ENCODE measurements around the gene BCL6.

The BCL6 gene

DNA sequence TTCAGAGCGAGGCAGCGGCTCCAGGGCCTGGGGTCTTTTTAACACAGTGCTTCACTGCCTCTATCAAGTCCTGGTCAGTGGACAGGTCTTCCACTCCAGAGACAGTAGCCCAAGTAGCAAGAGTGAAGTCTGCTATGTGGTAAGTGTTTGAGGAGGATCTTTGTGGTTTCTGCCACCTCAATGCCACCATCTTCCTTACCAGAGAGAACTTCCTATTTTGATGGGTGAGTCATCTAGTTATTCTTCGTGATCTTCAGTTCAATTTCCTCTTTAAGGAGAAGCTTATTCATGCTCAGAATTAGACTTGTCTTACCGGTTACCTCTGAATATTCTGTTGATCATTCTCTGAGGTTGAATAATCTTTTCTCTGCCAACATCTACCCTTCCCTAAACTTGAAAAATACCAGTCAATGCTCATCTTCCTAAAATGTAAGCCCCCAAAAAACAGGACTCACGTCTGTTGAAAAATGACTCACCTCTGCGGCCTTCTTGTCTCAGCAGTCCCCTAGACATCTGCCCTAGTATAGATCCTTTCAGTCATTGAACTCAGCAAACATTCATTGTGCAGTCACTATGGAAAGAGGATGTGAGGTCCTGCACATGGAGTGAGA, 32.2 kb upstream of the BCL6 start:
- TF ChIP-seq TOX (CRISPR knock-in tag; IDR thresholded peaks at IDR 0.05; ENCODE audit: borderline replicate concordance) (no peak), SNAI2 (CRISPR knock-in tag; IDR thresholded peaks at IDR 0.05) (no peak), RARB (CRISPR knock-in tag; IDR thresholded peaks at IDR 0.05) (no peak), OSR1 (CRISPR knock-in tag; IDR thresholded peaks at IDR 0.05) (no peak), ZNF70 (CRISPR knock-in tag; IDR thresholded peaks at IDR 0.05) (no peak), ZFP30 (CRISPR knock-in tag; IDR thresholded peaks at IDR 0.05) (no peak), ARNTL (CRISPR knock-in tag; IDR thresholded peaks at IDR 0.05; ENCODE audit: borderline replicate concordance, low read depth) (no peak), TCF4 (CRISPR knock-in tag; IDR thresholded peaks at IDR 0.05; ENCODE audit: borderline replicate concordance) (no peak), GLIS3 (CRISPR knock-in tag; IDR thresholded peaks at IDR 0.05) (no peak), ZNF8 (CRISPR knock-in tag; IDR thresholded peaks at IDR 0.05) (no peak), ZC3H10 (CRISPR knock-in tag; IDR thresholded peaks at IDR 0.05) (no peak), ESRRG (CRISPR knock-in tag; IDR thresholded peaks at IDR 0.05) (no peak), PPARA (CRISPR knock-in tag; IDR thresholded peaks at IDR 0.05; ENCODE audit: borderline replicate concordance) (no peak), BACH2 (CRISPR knock-in tag; IDR thresholded peaks at IDR 0.05; ENCODE audit: borderline replicate concordance) (no peak), ZNF565 (CRISPR knock-in tag; conservative IDR thresholded peaks at IDR 0.05; ENCODE audit: low read depth) (no peak), ZFP3 (CRISPR knock-in tag; IDR thresholded peaks at IDR 0.05) (no peak)
- TF ChIP-seq, protein P1, sequence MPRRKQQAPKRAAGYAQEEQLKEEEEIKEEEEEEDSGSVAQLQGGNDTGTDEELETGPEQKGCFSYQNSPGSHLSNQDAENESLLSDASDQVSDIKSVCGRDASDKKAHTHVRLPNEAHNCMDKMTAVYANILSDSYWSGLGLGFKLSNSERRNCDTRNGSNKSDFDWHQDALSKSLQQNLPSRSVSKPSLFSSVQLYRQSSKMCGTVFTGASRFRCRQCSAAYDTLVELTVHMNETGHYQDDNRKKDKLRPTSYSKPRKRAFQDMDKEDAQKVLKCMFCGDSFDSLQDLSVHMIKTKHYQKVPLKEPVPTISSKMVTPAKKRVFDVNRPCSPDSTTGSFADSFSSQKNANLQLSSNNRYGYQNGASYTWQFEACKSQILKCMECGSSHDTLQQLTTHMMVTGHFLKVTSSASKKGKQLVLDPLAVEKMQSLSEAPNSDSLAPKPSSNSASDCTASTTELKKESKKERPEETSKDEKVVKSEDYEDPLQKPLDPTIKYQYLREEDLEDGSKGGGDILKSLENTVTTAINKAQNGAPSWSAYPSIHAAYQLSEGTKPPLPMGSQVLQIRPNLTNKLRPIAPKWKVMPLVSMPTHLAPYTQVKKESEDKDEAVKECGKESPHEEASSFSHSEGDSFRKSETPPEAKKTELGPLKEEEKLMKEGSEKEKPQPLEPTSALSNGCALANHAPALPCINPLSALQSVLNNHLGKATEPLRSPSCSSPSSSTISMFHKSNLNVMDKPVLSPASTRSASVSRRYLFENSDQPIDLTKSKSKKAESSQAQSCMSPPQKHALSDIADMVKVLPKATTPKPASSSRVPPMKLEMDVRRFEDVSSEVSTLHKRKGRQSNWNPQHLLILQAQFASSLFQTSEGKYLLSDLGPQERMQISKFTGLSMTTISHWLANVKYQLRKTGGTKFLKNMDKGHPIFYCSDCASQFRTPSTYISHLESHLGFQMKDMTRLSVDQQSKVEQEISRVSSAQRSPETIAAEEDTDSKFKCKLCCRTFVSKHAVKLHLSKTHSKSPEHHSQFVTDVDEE (CRISPR knock-in tag; IDR thresholded peaks at IDR 0.05), result no peak
- TF ChIP-seq, protein P2, sequence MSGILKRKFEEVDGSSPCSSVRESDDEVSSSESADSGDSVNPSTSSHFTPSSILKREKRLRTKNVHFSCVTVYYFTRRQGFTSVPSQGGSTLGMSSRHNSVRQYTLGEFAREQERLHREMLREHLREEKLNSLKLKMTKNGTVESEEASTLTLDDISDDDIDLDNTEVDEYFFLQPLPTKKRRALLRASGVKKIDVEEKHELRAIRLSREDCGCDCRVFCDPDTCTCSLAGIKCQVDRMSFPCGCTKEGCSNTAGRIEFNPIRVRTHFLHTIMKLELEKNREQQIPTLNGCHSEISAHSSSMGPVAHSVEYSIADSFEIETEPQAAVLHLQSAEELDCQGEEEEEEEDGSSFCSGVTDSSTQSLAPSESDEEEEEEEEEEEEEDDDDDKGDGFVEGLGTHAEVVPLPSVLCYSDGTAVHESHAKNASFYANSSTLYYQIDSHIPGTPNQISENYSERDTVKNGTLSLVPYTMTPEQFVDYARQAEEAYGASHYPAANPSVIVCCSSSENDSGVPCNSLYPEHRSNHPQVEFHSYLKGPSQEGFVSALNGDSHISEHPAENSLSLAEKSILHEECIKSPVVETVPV (CRISPR knock-in tag; IDR thresholded peaks at IDR 0.05), result no peak
- TF ChIP-seq, protein P3, sequence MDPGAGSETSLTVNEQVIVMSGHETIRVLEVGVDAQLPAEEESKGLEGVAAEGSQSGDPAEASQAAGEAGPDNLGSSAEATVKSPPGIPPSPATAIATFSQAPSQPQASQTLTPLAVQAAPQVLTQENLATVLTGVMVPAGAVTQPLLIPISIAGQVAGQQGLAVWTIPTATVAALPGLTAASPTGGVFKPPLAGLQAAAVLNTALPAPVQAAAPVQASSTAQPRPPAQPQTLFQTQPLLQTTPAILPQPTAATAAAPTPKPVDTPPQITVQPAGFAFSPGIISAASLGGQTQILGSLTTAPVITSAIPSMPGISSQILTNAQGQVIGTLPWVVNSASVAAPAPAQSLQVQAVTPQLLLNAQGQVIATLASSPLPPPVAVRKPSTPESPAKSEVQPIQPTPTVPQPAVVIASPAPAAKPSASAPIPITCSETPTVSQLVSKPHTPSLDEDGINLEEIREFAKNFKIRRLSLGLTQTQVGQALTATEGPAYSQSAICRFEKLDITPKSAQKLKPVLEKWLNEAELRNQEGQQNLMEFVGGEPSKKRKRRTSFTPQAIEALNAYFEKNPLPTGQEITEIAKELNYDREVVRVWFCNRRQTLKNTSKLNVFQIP (CRISPR knock-in tag; IDR thresholded peaks at IDR 0.05; ENCODE audit: borderline replicate concordance, low read depth), result no peak
- no peak for ATAC-seq

DNA sequence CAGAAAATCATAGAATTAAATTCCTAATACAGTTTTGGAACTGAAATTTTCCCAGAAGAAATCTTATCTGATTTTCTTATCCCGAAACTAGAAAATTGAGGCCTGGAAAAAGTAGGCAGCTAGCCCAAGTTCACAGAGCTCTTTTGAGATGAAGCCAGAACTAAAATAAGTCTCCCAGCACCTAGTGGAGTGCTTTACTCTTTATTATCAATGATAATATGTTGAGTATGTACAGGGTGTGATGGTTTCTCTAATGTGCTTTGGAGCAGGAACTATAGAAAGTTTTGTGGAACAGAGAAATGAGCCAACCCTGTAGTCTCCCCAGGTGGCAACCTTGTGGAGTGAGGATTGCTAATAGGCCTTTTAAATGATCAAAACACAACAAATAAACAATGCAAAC, 30.3 kb upstream of the BCL6 start:
- TF ChIP-seq ESRRG (CRISPR knock-in tag; IDR thresholded peaks at IDR 0.05), result no peak
- TF ChIP-seq RARB (CRISPR knock-in tag; IDR thresholded peaks at IDR 0.05), result no peak
- TF ChIP-seq PPARA (CRISPR knock-in tag; IDR thresholded peaks at IDR 0.05; ENCODE audit: borderline replicate concordance), result no peak
- TF ChIP-seq ZFP30 (CRISPR knock-in tag; IDR thresholded peaks at IDR 0.05), result no peak
- no peak for TF ChIP-seq OSR1 (CRISPR knock-in tag; IDR thresholded peaks at IDR 0.05)
- TF ChIP-seq TCF4 (CRISPR knock-in tag; IDR thresholded peaks at IDR 0.05; ENCODE audit: borderline replicate concordance), result no peak
- TF ChIP-seq, protein P4, sequence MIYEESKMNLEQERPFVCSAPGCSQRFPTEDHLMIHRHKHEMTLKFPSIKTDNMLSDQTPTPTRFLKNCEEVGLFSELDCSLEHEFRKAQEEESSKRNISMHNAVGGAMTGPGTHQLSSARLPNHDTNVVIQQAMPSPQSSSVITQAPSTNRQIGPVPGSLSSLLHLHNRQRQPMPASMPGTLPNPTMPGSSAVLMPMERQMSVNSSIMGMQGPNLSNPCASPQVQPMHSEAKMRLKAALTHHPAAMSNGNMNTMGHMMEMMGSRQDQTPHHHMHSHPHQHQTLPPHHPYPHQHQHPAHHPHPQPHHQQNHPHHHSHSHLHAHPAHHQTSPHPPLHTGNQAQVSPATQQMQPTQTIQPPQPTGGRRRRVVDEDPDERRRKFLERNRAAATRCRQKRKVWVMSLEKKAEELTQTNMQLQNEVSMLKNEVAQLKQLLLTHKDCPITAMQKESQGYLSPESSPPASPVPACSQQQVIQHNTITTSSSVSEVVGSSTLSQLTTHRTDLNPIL (CRISPR knock-in tag; IDR thresholded peaks at IDR 0.05; ENCODE audit: low read depth), result no peak
- no peak for TF ChIP-seq TOX (CRISPR knock-in tag; IDR thresholded peaks at IDR 0.05; ENCODE audit: borderline replicate concordance)
- TF ChIP-seq, protein P3 (CRISPR knock-in tag; IDR thresholded peaks at IDR 0.05; ENCODE audit: borderline replicate concordance, low read depth), result no peak
- TF ChIP-seq SNAI2 (CRISPR knock-in tag; IDR thresholded peaks at IDR 0.05), result no peak
- ATAC-seq, result no peak
